Hematopoietic multipotent progenitor cell treated with erythropoietin and hydrocortisone succinate and interleukin-3 and kit ligand, for 4 days (in vitro differentiated cells): Measurements from ENCODE around the gene HSD17B8.
"Not testable (repeated sequence)": the region's sequence is repeated elsewhere in the genome, so short reads cannot be mapped to it uniquely, and the experiment has no call there.

Experiments used
- DNase-seq: peaks from one replicate; pipeline ENCODE4 v3.0.0-alpha.2; 2015

The HSD17B8 gene

GRCh38 chr6:33207552-33208090 is 3.2 kb downstream of the HSD17B8 start:
- peak; percentile 60 for DNase-seq

DNA sequence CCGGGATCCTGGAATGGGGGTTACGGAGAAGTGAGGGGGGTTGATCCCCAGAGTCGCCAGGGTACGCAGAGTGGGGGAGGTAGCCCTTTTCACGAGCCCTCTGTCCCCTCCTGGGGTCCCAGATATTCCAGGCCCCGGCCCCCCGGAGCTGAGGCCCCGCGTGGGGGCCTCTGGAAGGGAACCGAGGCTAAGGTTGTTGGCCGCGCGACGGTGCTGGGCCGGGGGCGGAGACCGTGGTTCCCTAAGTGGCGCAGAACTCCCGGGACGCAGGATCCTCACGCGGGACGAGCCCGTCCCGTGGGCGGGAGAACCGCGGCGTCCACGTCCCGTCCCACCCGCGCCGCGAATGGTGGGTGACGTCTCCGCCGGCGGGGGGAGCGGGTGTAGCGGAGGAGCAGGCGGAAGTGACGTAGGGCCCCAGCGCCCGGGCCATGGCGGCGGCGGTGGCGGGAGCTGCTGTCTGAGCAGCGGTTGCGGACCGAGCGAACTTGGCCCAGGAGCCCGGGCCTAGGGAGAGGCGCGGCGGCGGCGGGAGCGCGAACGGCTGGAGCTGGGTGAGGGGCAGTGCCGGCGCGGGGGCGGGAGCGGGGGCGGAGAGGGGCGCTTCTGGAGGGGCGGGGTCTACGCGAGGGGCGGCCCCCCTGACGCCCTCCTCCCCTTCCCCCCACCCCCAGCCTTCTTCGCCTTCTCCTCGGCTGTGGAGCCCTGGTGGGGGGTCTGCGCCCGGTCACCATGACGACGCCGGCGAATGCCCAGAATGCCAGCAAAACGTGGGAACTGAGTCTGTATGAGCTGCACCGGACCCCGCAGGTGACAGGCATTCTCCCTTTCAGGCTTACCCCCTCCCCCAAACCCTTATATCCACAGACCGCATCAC is 3.9 kb downstream of the HSD17B8 start, which contains the start of gene RING1:
Gene RING1 (plus strand): TSS at position 410 of the 877 bp plus-strand sequence. CDS start 323 bp downstream, at position 733.
- DNase-seq, result peak; percentile 92

DNA sequence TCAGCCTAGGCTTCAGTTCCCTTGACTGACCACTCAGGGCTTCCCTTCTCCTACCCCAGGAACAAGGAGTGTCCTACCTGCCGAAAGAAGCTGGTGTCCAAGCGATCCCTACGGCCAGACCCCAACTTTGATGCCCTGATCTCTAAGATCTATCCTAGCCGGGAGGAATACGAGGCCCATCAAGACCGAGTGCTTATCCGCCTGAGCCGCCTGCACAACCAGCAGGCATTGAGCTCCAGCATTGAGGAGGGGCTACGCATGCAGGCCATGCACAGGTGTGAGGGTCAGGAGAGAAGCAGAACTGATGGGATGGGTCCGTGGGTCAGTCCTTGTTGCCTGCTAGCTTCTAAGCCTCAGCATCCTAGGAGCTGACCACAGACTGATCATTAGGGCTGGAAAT is 5.4 kb downstream of the HSD17B8 start:
- no peak for DNase-seq

DNA sequence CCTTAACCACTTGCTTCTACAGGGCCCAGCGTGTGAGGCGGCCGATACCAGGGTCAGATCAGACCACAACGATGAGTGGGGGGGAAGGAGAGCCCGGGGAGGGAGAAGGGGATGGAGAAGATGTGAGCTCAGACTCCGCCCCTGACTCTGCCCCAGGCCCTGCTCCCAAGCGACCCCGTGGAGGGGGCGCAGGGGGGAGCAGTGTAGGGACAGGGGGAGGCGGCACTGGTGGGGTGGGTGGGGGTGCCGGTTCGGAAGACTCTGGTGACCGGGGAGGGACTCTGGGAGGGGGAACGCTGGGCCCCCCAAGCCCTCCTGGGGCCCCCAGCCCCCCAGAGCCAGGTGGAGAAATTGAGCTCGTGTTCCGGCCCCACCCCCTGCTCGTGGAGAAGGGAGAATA is 6.7 kb downstream of the HSD17B8 start:
- no peak for DNase-seq

- DNase-seq, result no peak
These were observed 7.4 kb downstream of the HSD17B8 start for GRCh38 chr6:33211666-33212422.

DNA sequence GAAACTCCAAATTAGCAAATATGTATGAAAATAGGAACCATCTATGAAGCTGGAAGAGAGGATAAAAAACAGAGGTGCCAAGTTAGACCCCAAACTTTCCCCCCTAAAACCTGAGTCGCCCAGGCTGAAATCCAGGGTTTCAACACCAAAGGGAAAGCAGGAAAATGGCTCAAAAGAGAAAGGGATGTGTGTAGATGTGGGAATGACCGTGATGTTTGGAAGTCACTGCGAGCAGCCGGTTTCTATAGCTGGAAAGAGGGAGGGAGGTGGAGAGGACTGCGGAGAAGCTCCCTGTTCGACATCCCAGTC is 8.4 kb downstream of the HSD17B8 start:
- DNase-seq, result no peak

DNA sequence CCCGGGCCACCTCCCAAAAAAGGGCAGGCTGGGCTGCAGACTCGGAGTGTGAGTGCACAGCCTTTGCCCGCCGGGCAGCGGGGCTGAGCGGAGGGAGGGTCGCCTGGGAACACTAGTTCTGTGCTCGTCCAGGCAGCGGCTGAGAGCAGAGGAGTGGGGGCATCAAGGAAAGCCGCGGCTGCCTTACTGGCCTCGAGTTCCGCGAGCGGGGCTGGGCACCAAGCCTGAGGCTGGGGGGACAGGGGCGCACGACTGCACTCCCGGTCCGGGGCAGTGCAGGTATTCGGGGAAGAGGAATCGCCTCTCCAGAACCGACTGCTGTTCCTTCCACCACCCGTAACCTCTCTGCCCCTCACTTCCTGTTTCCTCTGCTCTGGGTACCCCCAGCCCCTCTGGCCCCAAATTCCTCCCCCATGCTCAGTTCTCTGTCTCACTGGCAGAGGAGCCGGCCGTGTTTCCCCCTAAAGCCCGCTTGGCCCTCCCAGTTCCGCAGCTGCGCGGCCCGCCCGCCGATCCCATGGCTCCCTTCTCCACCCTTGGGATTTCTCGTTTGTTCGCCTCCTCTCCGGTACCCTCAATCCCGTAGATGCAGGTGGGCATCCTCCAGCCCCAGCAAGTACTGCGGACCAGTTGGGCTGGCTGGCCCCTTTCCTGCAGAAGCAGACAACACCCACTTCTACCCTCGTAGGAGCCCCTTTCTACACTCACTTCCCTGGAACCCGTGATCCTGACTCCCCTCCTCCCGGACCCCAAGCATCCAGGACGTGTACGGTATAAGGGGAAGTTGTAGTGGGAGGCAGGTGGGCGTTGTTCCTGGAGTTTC is 8.9 kb downstream of the HSD17B8 start:
- DNase-seq, result peak; percentile 56

DNA sequence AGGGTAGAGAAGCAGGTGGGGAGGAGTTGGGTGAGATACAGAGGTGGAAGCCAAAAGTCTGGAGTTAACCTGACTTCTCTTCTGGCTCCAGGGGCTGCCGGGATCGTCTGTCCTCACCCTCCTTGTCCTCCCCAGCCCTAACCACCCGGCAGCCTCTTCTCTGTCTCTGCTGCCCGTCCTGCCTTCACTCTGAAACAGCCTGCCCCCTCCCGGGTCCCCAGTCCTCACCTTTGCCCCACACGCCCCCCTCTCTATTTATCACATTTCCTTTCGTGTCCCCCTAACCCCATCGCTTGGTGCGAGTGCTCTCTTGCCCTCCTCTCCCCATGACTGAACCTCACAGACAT is 9.5 kb downstream of the HSD17B8 start:
- no peak for DNase-seq

DNA sequence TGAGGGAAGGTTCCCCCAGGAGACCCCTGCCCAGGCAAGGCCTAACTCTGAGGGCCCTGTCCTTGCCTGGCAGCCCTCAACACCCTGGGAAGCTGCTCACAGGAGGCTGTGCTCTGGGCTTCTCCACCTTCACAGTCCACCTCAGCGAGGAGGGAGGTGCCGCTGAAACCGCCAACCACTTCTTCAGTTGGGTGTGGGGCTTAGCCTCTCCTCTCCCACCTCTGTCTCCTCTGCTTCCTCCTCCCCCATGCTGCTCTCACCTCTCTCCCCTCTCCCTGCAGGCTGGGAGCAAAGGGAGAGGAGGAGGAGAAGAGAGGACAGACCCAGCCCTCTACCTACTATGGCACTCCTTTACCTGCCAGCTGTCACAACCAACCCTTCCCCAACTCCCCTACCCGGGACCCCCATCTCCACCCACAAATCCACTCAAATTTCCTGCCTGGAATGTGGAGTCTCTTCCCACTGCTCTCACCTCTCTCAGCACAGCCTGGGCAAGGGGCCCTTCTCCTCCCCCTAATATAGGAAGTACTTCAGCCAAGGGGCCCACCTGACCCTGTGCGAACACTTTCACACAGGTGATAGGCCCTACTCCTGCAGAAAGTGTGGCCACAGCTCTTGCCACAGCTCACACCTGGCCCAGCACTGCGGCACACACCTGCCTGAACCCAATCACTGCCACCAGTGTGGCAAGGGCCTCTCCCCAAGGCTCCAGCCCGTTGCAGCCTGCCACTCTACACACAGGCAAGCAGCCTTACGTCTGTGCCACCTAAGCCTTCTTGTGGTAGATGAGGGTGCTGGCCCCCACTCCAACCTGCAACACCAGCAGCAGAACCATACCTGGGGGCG is 11.0 kb downstream of the HSD17B8 start:
- no peak for DNase-seq

- no peak for DNase-seq
These were observed 11.7 kb downstream of the HSD17B8 start for GRCh38 chr6:33216117-33216649.

GRCh38 chr6:33217246-33217645 is 12.8 kb downstream of the HSD17B8 start:
- no peak for DNase-seq

- DNase-seq, result no peak
These were observed 13.2 kb downstream of the HSD17B8 start for GRCh38 chr6:33217681-33218080.

- DNase-seq, result not testable (repeated sequence)
These were observed 22.2 kb downstream of the HSD17B8 start for GRCh38 chr6:33226503-33227120.

GRCh38 chr6:33235221-33235634 is 30.8 kb downstream of the HSD17B8 start:
- DNase-seq, result no peak

DNA sequence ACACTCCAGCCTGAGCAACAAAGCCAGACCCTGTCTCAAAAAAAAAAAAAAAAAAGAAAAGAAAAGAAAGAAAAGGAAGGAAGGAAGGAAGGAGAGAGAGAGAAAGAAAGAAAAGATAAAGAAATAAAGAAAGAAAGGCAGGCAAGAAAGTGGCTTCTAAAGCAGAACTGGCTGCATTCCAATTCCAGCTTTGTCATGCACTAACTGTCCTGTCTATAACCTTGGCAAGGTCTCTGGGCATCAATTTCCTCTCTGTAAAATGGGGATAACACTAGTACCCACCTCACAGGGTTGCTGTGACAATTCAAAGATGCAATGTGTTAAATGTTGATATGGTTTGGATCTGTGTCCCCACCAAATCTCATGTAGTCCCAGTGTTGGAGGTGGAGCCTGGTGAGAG is 31.9 kb downstream of the HSD17B8 start:
- DNase-seq, result peak; percentile 35

- no peak for DNase-seq
These were observed 32.4 kb downstream of the HSD17B8 start for GRCh38 chr6:33236852-33237251.

DNA sequence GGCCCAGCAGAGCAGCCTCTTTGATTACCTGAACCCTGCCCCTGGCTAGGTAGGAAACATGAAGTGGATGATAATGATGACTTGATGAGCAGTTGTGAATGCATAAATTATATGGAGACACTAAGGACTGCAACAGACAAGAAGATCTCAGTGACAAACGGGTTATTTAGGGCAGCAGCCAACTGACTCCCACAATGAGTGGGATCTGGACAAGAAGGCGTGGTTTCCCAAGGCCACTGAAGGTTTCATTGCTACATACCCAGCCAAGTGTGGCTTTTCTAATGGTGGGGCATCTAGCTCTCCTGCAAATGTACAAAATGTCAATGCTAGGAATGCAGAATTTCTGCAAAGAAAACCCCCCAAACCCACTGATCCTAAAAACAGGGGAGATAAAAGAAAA is 33.3 kb downstream of the HSD17B8 start:
- no peak for DNase-seq

DNA sequence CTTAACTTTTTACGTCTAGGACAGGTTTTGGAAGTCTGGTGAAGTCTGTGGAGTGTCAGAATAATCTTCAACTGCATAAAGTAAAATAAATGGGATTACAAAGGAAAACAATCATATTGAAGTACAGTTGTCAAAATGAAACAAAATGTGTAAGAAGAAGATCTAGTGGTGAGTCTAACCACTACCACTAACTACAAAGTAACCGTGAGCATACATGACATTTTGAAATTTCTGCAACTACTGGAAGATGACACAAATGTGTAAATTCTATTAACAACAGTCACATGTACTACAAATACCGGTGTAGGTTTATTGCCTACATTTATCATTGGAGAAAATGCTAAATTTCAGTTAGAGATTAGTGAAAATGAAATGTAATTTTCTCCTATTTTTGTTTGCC is 37.5 kb downstream of the HSD17B8 start:
- DNase-seq, result no peak

DNA sequence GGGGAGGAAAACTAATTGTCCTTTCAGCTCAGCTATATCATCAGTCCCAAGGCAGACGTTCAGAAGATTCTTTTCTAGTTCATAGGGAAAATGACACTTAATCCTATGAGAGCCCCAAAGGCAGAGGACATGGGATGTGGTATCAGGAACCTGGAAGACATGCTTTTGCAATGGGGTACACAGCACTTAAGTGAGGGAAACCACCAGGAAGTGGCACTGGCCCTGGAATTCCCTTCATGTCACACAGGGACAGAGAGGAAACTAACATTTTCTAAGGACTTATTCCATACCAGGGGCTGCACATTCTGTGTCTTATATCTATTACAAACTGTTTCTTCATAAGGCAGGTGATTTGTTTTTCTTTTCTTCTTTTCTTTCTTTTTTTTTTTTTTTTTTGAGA is 39.0 kb downstream of the HSD17B8 start:
- DNase-seq, result no peak

DNA sequence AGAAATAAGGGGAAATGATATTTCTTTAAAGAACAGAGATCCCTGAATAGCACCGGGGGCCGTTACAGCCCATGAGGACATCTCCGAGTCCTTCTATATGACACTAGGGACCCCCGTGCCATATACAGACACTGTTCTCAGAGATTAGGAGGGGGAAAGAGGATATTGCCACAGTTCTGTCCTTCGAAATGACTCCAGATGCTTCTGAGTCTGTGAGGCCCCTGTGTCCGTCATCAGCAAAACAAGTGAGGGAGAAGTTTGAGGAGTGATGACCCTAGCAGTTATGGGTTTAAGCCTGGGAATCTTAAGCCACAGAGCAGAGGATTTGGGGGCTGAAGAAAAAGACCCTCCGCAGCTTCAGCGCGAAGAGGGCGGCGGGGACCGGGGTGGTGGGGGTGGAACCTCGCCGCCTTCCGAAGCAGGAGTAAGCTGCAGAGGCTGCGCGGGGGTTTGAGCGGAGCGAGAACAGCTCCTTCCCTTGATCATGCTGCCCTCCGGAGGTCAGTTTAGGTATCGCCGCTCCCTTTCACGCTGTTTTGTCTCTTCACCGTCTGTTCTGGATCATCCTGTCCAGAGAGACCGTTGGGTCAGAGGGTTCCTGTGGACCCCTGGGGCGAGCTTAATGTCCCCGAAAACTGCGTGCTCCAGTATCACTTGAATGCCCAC is 43.7 kb downstream of the HSD17B8 start:
- peak; percentile 95 for DNase-seq

DNA sequence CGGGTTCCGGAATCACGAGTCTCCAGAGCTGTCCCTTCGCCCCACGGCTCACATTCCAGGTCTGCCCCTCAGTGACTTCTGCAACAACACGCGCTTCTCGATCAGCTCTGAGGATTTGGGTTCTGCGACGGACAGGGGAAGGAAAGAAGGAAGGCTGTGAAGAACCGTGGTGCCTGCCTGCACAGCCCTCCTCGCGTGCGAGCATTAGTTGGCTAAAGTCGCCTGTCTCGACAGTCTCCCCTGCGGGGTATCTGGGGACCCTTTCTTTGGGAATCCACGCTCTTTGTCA is 44.1 kb downstream of the HSD17B8 start:
- no peak for DNase-seq
